Dedifferentiated amniotic fluid mesenchymal stem cell (primary cell): Measurements from ENCODE around the gene RNF44.
"Not testable (repeated sequence)": the region's sequence is repeated elsewhere in the genome, so short reads cannot be mapped to it uniquely, and the experiment has no call there.

Source experiments
- DNase-seq: peaks from one replicate; pipeline ENCODE4 v3.0.0-alpha.2; 2016; ENCODE audit errors: extremely low spot score

The RNF44 gene

DNA sequence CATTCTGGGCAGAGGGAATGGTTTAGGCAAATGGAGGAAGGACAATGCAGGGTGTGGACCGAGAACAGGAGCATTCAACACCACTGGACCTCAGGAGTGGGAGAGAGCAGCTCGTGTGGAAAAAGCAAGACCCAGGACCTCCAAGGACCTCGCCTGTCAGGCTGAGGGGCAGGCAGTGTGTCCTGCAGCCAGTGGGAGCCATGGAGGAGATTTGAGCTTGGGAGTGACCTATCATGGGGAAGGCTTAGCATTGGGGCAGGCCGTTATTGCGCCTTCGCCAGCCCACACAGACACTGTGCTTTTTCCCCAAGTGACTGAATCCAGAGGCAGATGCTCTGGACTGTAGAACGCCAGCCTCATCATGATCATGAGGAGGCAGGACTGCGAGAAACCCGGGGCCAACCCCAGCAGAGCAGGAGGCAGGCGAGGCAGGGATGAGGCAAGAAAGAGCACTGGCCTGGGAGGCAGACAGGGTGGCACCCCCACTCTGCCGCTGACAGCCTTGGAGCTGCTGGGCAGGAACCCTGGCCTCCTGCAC lies 15.2 kb upstream of the RNF44 start:
- no peak for DNase-seq

DNA sequence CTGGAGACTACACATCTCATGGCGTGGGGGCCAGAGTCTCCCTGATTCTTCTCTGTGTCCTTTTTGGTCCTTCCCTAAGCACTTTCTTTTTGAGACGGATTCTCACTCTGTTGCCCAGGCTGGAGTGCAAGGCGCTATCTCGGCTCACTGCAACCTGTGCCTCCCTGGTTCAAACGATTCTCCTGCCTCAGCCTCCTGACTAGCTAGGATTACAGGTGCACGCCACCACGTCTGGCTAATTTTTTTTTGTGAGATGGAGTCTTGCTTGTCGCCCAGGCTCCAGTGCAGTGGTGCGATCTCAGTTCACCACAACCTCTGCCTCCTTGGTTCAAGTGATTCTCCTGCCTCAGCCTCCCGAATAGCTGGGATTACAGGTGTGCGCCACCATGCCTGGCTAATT lies 13.7 kb upstream of the RNF44 start:
- DNase-seq, result not testable (repeated sequence)

DNA sequence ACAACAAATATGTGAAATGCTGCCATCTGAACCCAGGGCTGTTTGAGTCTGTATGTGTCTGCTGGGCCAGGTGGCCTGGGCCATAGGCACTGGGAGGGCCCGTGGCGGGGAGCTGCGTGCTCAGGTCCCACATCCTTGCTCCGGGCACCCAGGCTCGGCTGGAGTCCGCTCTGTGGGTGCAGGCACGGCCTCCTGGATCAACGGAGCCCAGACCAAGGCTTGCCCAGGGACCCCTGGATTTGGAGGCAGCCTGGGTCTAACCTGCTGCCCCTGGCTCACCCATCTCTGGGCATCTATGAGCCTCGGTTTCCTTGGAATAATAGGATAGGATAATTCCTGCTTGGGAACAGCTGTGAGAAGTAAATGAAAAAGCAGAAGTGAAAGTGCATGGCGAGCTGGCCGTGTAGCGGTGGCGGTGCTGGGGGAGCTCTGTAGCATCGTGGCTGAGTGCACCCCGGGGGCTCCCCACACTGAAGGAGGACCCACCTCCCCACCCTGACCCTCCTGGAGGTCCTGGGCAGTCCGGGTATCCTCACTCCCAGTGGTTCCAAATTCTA lies 13.2 kb upstream of the RNF44 start:
- no peak for DNase-seq

DNA sequence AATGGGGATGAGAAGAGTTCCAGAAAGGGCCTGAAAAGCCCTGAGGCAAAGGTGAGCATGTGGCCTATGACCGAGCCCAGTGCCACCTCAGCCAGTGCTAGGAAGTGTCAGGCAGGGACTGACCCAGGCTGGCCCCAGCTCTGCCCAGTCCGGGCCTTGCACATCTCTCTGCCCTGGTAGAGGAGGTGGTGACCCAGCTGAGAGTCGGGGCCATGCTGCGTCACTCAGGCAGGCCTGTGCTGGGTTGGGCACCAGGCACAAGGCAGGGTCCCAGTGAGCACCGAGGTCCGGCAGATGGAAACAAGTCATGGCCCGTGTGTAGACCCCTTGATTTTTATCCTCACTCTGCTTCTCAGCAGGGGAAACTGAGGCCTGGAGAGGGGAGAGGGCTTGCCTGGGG lies 12.7 kb upstream of the RNF44 start:
- no peak for DNase-seq

DNA sequence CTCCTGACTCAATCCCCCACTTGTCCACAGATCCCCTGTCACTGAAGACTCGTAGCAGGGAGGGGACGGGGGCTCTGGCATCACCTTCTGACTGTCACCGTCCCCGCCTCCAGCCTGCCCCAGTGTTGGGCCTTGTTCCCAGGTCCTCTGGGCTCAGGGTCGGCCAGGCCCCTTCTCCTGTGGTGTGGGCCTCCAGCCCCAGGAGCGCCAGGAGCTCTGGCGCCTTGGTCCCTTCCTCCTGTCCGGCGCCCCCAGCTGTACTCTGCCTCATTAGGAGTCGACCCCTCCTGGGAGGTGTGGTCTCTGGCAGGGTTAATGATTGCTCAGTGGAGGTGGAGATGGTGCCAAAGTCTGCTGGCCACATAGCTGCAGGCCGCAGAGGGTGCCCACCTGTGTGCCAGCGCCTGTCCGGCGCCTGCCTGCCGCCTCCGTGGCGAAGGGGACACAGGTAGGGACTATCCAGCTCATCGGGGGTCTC lies 11.8 kb upstream of the RNF44 start, which contains the start of gene CDHR2:
Gene CDHR2, plus strand, starts transcription at position 376 of the 478 bp plus-strand sequence. CDS start 16,011 bp downstream, outside the sequence.
- DNase-seq, result no peak

DNA sequence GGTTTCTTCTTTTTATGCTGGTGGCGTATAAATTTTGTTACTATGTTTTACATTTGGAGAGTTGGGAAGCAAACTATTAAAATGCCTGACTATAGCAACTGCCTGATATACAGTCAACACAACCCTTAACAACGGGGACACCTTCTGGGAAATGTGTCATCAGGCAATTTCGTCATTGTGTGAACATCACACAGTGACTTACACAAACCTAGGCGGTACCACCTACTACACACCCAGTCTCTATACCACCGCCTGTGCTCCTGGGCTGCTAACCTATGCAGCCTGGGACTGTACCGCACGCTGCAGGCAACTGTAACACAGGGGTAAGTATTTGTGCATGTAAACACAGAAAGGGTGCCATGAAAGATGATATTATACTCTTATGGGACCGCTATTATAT lies 10.6 kb upstream of the RNF44 start:
- no peak for DNase-seq

DNA sequence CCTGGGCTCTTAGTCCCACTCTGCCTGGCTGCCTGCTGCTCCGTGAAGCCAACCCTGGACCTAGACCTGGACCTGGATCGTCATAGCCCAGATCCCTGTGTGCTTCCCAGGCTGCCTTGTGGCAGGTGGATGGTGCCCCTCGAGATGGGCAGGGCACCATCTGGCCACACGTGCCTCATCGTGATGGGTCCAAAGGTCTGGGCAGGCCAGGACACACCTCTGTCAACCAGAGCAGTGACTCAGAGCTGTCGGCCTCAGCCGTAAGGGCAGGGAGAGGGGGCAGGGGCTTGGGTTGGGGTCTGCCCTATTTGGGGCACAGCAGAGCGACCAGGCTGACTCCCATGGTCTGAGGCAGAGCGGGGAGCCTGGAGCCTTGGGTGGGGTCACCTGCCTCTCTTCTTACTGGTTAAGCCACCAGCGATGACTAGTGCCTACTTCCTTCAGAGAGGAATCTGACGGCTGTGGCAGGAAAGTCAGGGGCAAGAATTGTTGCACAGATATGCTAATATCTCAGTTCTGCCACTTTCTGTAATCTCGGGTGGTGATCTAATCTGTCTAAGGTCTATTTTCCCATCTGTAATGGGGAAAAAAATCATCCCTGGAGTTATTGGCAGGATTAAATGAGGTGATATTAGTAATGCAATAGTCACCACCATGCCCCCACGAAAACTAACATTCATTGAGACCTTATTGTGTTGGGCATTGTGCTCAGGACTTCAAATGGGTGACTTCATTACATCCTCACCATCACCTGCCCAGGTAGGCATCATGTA lies 8.7 kb upstream of the RNF44 start:
- no peak for DNase-seq

DNA sequence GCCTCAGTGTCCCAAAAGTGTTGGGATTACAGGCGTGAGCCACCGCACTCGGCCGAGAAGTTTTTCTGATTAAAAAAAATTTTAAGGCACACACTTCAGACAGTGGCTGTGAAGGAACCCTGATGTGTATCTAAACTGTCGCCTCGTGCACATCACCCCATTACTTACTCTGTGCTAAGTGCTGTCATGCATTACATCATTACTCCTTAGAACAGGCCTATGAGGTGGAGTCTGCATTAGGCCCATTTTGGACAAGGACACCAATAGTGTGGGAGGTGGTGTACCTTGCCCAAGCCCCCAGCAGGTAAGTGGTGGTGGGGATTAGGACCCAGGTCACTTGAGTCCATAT lies 8.2 kb upstream of the RNF44 start:
- DNase-seq, result no peak

DNA sequence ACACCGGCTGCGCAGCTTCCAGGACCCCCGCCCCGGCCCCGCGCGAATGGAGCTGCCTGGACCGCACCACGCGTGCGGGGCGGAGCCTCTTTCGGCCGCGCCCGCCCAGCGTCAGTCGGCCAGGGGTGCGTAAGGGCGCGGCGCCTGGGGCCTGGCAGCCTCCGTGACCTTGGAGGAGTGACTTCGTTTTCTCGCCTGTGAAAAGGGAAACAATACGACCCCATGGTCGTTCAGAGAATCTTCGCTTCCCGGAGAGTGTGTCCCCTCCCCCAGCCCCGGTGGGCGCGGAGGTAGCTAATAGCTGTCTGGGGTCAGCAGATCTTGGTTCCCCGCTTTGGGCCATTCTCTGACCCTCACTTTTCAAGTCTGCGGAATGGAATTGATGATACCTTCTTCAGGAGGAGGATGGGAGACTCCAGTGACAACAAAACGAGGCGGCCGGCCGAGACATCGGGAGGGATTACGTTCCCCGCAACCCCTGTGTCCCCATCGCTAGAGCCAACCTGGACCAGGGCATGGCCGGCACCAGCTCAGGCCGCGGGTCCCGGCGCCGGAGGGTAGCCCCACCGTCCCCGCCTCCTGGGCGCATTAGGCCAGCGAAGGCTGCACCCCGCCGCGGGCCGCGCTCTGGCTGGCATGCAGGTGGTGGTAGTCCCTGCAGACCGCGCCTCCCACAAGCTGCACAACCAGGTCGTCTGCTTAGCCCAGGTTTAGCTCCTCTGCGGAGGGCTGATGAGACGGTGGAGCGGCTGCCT lies 6.4 kb upstream of the RNF44 start:
- peak; percentile 31 for DNase-seq

DNA sequence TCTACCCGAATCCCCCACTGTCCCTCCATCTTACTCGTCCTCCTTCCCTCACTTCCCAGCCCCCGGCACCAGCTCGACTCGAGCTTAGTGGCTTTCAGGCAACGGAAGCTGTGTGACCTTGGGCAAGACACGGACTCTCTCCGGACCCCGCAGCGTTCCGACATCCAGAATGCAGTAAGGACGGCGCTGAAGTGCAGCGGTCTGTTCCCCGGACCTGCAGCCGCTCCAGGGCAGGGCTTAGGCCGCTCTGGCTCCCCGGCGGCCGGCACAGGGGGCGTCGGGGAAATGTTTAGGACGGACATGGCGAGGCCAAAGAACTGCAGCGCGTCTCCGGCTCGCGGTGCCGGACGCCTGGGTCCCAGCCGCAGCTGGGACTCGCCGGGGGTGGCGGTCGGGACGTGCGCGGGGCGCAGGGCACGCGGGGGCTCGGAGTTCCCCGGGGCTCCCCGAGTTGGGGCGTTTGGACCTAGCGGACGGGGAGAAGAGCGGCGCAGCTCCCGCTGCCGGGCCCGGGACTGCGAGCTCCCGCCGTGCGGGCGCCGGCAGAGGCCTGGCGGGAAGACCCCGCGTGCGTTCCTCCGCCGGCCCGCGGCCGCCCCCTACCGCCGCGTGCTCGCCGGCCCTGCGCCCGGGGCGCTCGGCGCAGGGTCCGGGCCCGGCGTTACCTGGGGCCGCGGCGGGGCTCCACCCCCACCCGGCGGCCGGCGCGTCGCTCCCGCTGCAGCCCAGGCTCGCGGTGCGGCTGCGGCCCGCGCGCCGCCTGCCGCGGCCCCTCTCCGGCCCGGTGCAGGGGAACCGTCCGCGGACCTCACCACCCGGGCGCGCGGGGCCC lies 5.6 kb upstream of the RNF44 start:
- no peak for DNase-seq

DNA sequence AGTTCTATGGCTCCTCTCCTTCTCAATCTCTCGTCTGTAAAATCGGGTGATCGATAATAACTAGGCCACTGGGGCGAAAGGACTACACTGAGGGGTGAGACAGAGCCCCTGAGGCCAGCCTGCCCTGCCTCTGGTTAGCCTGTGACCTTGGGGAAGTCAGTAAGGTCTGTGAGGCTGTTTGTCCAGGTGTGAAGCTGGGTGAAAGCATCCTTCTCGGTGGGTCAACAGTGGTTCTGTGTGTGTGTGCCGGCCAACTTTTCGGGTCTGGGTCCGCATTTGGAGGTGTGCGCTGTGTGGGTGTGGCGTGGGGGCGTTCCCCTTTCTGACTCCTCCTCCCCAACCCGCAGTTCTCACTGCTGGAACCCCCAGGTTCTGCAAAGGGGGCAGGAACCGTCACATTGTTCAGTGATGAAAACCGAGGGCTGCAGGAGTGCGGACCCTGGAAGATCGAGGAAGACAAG lies 5.0 kb upstream of the RNF44 start:
- DNase-seq, result no peak

DNA sequence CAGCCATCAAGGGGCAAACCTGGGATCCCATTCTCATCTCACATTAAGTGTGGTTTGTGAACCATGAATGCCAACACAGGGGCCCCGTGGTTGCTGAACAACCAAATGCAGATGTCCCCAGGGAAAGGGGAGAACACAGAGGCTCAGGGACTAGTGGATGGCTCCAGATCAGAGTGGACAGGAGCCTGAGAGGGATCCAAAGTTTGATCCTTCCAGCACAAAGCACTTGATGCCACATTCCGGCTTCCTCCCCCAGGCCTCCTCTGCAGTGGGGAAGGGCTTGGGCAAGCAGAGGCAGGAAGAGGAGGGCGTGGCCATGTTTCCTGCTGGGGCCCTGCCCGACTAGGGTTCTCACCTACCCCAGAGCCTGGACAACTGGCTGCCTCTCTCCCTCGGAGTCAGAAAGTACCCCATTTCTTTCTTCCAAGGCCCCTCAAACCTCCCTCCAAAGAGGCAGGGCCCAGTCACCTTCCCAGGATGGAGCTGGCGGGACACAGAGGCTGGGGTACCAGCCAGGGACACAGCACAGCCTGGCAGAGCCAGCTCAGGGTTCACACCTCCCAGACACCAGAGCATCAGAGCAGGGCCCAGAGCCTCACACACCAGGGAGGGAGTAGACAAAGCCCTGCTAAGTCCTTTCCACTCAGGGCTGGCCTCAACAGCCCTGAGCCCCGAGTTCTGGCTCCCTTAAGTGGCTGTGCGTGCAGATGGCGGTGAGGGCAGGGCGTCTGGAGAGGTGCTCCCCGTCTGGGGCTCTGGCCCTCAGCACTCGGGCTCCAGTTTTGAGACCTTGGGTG lies 4.3 kb upstream of the RNF44 start:
- no peak for DNase-seq

DNA sequence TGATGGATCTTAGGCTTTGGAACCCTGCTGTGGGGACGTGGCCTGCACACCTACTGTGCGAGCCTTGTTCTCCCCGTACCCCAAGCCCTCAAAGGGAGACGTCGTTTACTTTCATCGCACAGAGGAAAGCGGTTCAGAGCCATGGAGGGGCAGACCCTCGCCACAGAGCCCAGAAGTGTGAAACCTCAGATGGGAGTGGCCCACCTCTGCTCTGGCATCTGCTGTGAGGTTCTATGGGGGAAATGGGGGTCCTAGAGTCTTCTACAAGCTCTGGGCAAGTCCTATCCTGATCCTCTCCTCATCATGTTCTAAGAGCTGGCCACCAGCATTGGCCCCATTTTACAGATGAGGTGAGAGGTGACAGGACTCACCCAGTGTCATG lies 3.7 kb upstream of the RNF44 start:
- DNase-seq, result no peak

DNA sequence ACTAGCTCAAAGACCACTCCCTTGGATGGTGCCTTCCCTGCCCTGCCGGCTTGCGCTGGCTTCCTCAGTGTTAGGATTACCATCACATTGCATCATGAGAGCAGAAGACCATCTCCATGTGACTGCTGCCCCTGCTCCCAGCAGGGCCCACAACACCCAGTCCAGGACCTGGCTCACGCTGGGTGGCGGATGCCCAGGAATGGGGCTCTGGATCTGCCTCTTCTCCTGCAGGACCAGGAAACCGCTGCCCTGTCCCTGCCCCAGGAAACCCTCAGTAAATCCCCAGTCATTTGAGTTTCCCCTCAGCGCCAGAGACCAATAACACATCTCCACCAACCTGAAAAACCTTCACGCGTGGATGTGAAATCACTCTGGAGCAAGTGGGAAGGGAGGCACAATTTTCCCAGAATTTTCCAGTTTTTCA lies 3.3 kb upstream of the RNF44 start:
- DNase-seq, result no peak

DNA sequence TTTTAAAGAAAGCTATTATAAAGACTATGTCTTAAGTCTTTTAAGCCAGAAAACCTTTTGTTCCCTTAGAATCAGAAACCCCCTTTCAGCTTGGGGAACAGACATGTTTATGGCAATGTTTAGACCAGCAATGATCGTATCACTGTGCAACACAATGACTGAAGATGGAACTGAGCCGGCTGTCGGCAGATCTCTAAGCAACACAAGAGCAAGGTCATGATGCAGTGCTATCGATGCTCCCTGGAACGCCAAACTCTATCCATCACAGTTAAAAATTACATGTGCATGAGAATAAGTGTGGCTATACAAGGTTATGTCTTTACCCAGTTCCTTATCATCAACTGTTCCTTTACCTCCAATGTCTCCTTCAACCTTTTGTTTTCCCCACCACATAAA lies 1.8 kb upstream of the RNF44 start:
- no peak for DNase-seq

DNA sequence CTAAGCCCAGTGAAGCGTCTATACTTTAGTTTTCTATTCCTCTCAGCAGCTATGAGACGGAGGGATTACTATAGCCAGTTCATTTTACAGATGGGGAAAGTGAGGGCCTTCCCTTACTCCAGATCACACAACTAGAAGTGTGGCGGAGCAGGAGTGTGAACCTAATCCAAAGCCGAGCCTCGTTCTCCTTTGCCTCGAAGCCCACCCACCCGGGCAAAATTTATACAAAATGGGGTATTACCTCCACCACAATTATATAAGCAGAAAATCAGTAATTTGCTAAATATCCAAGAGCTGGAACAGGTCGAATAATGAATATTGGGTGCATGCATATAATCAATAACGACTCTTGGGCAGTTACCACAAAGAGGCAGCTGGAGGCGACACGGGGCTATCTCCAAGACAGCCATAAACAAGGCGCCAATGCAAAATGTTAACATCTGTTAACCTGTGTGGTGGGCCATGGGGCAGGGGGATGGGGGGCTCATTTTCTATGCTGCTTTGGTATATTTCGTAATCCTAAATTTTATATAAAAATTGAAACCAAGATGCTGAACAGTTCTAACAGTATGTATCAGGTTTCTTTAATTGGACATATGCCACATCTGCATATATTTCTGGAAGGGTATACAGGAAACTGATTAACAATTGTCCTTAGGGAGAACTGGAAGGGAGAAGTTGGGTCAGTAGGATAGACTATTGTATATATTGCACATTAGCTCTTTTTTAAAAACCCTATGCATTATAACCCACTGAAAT lies 1.2 kb upstream of the RNF44 start:
- DNase-seq, result no peak

DNA sequence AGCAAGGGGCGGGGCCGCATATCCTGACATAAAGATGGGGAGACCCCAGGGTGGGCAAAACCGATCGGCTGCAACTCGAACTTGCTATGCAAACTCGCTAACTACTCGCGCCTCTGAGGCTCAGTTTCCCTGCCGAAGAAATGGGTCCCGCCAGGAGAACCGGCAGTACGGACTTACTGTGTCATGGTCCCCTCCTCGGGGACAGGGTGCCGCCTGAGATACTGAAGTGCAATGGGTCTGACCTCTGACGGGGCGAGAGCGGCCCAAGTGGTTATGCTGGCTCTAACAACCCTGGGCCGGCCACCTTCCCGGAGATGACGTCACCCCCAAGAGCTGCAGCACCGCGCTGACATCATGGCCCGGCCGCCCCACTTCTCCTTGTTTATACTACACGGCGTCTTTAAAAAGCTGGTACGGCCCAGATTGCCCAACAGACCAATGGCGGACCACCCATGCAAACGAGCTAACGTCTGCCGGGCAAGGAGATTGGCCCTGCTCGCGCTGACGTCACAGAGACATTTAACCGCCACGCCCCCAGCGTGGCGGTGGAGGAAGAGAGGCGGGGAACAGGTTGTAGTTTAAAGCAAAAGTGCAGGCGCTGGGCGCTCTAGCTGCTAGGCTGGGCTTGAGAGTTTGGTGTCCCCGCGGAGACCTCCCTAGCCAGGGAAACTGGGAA lies 490 bp upstream of the RNF44 start:
- peak; percentile 99 for DNase-seq

DNA sequence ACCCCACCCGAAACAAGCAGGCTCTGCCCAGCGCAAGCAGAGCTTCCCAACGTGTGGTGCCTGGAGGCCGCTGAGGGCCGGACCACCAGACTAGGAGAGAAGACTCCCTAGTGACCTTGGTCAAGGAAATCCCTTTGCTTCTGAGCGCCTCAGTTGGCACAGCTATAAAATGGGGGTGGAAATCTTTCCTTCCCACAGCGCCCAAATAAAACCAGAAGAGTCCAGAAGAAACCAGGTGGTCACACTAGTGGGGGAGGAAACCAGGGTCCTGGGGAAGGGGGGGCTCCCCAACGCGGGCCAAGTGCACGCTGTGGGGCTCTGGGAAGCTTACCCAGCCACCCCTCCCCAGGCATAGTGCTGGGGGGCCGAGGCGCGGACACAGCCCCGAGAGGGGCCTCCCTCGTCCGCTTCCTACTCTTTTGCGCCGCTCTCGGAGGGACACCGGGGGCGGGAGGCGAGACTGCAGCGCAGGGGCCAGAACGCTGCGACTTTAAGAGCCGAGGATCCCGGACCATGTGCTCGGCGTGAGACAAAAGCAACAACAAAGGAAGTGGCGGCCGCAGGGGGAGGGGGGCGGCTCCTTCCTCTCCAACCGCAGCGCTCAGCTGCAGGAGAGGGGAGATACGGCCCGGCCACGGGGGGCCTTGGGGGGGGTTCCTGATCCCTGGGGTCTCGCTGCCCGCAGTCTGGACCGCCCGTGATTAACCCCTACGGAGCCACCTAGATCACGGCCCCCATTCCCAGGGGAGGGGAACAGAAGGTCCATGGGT lies 885 bp downstream of the RNF44 start:
- DNase-seq, result peak; percentile 54

DNA sequence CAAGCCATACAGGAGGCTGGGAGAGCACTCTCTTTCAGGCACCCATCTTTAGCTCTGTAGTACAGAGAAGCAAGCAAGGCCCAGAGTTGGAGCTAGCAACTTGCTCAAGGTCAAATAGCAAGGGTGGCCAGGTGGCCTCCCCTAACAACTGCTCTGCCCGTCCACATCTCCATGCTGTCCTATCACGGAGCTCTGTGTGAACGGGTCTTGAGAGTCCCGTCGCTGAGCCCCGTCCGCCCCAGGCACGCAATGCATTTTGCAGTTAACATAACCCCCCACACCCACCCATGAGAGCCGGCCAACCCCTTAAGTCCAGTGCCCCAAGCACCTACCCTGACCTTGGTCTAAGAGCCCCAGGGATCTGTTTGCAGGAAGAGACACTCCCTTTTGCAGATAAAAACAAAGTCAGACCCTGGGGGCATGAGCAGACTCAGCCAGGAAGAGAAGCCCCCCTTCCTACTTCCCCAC lies 1.5 kb downstream of the RNF44 start:
- DNase-seq, result no peak
